Stomach (tissue), 9 donors: Measurements from ENCODE around the gene SYT7. TPM values are rescaled to one million over a fixed set of nuclear protein-coding genes. Genes with fewer than 3 reads are reported as not detected.

ENCODE experiments used
- DNase-seq, 2 donors: peaks; one replicate each; pipeline versions ENCODE4 v3.0.0 to v3.0.0-alpha.2; 2013 to 2019
- H3K27ac ChIP-seq, 5 donors: fragments of 200-600 bp in 4 of 5; sonication (generic) in 4 of 5; one replicate each; pipeline ENCODE4 v1.5.1; 2013 to 2019; ENCODE audit warnings: mild to moderate bottlenecking in 1 of 5, moderate library complexity in 1 of 5
- H3K27me3 ChIP-seq, 3 donors: fragments of 200-600 bp; sonication (generic); one replicate each; pipeline ENCODE4 v1.5.1; 2017 to 2019; ENCODE audit warnings: mixed run types in 1 of 3
- H3K36me3 ChIP-seq, 4 donors: fragments of 200-600 bp; sonication (generic); 1 replicate in 3 of 4; 2 replicates in 1 of 4; pipeline ENCODE4 v1.5.1; 2016 to 2019
- H3K4me1 ChIP-seq, 4 donors: fragments of 200-600 bp; sonication (generic); one replicate each; pipeline ENCODE4 v1.5.1; 2016 to 2019
- H3K4me3 ChIP-seq, 4 donors: fragments of 200-600 bp; sonication (generic) in 3 of 4; one replicate each; pipeline ENCODE4 v1.5.1; 2016 to 2019; ENCODE audit warnings: mild to moderate bottlenecking in 1 of 4
- H3K9me3 ChIP-seq, 4 donors: fragments of 200-600 bp; sonication (generic); one replicate each; pipeline ENCODE4 v1.5.1; 2016 to 2019
- CTCF ChIP-seq, 7 experiments: fragments of 450-650 bp in 4 of 7; fragments of 200-600 bp in 3 of 7; sonication (generic) in 3 of 7; IDR thresholded peaks; one replicate each; pipeline ENCODE4 v1.5.1; 2016 to 2019; ENCODE audit warnings: antibody characterized with exemption in 7 of 7, control low read depth in 2 of 7, mild to moderate bottlenecking in 1 of 7
- EP300 ChIP-seq: sonication (generic); formaldehyde crosslinking; IDR thresholded peaks from one replicate; pipeline ENCODE4 v1.6.1; 2017; ENCODE audit warnings: antibody characterized with exemption
- POLR2A ChIP-seq, 4 donors: fragments of 450-650 bp; IDR thresholded peaks; one replicate each; pipeline ENCODE4 v1.6.1; 2016; ENCODE audit warnings: antibody characterized with exemption in 4 of 4, control low read depth in 2 of 4, mild to moderate bottlenecking in 1 of 4, moderate library complexity in 1 of 4
- POLR2AphosphoS5 ChIP-seq, 3 donors: sonication (generic); formaldehyde crosslinking; IDR thresholded peaks; one replicate each; pipeline ENCODE4 v1.6.1; 2016; ENCODE audit warnings: antibody characterized with exemption in 3 of 3
- WGBS, 5 donors: extraction: QIAGEN DNeasy Blood & Tissue Kit in 3 of 5; methylation state at CpG; one replicate each; pipeline versions ENCODE4 v1.1.5 to v1.1.7; 2013 to 2018; 5-methylcytosine and 5-hydroxymethylcytosine counted together
- intact Hi-C: fragments of 100-400 bp; cut with DNase I; formaldehyde crosslinking; loops from one replicate; pipeline ENCODE4 v1.15.1; 2023; ENCODE audit warnings: low total_unique reads
- polyA plus RNA-seq, 3 donors: library from polyadenylated mRNA; stranded (reverse); fragments of 200-250 nt; gene quantifications; one replicate each; pipeline ENCODE4 v1.2.3, GENCODE V29; 2013
- total RNA-seq, 5 donors: library from RNA; depleted of rRNA; stranded (reverse); fragments of >200 nt; gene quantifications; one replicate each; pipeline versions ENCODE4 v1.1.0 to v1.2.3, GENCODE V29; 2014 to 2016
- donor health status: healthy with polysubstance abuse.
- donor health status: Bipolar disorder and iron deficiency.
- donor health status: healthy.

Gene SYT7
- total and polyA plus RNA-seq, 8 donors = 0.92 to 8.4 (median 1.4) TPM; not detected in 1

- peaks cover 2 to 60% (median 44%) of the 10 kb centered on the region in 3 donors for H3K27me3 ChIP-seq
- TF ChIP-seq POLR2A (IDR thresholded peaks at IDR 0.05) (no peak), POLR2AphosphoS5 (IDR thresholded peaks at IDR 0.05) (no peak), CTCF (IDR thresholded peaks at IDR 0.05) (no peak), EP300 (no peak)
- WGBS, 5 donors = 45 to 72% (median 71%) methylated on average over 5 to 10 of the region's 10 CpGs
Observed at GRCh38 chr11:61505640-61506155, 75.2 kb downstream of the SYT7 start.

GRCh38 chr11:61505106-61505505 lies 75.8 kb downstream of the SYT7 start:
- H3K36me3 ChIP-seq = no peaks in the 10 kb centered on the region
- peaks cover 18 to 28% (median 21%) of the 10 kb centered on the region in 4 donors for H3K4me1 ChIP-seq
- no peak for TF ChIP-seq EP300
- no peak for TF ChIP-seq CTCF (IDR thresholded peaks at IDR 0.05)
- no peak for TF ChIP-seq POLR2A (IDR thresholded peaks at IDR 0.05)
- no peak for TF ChIP-seq POLR2AphosphoS5 (IDR thresholded peaks at IDR 0.05)
- WGBS, 5 donors = 89 to 93% (median 92%) methylated on average over 5 of the region's 5 CpGs
- peaks cover 1 to 54% (median 38%) of the 10 kb centered on the region in 3 donors for H3K27me3 ChIP-seq
- intact Hi-C loops = no loop called here
- H3K27ac ChIP-seq = no peak overlapping the region
- H3K9me3 ChIP-seq = no peaks in the 10 kb centered on the region
- H3K4me3 ChIP-seq = no peak overlapping the region
- no peak for DNase-seq

More at GRCh38 chr11:61505640-61506155, 75.2 kb downstream of the SYT7 start:
- H3K36me3 ChIP-seq = no peaks in the 10 kb centered on the region
- intact Hi-C loops = no loop called here
- H3K4me3 ChIP-seq = no peak overlapping the region
- H3K27ac ChIP-seq = no peak overlapping the region
- H3K9me3 ChIP-seq = no peaks in the 10 kb centered on the region
- no peak for DNase-seq
- peaks cover 18 to 34% (median 22%) of the 10 kb centered on the region in 4 donors for H3K4me1 ChIP-seq

- Histone ChIP-seq H3K27me3 (peaks cover 0 to 36% (median 20%) of the 10 kb centered on the region in 3 donors), H3K4me1 (peaks cover 3 to 11% (median 6%) of the 10 kb centered on the region in 4 donors), H3K27ac (no peak overlapping the region), H3K4me3 (no peak overlapping the region), H3K9me3 (no peaks in the 10 kb centered on the region), H3K36me3 (no peaks in the 10 kb centered on the region)
- WGBS, 5 donors = 70 to 78% (median 74%) methylated on average over 8 of the region's 8 CpGs
- intact Hi-C loops = no loop called here
- no peak for DNase-seq
- TF ChIP-seq POLR2AphosphoS5 (IDR thresholded peaks at IDR 0.05) (no peak), CTCF (IDR thresholded peaks at IDR 0.05) (no peak), POLR2A (IDR thresholded peaks at IDR 0.05) (no peak), EP300 (no peak)
Observed at GRCh38 chr11:61503135-61503770, 77.6 kb downstream of the SYT7 start.

GRCh38 chr11:61502522-61502921 lies 78.4 kb downstream of the SYT7 start:
- 82 to 94% (median 88%) methylated on average over 1 of the region's 1 CpG for WGBS, 5 donors
- no peak overlapping the region for H3K4me3 ChIP-seq
- no peak for DNase-seq
- no peaks in the 10 kb centered on the region for H3K36me3 ChIP-seq
- TF ChIP-seq POLR2A (IDR thresholded peaks at IDR 0.05) (no peak), EP300 (no peak), POLR2AphosphoS5 (IDR thresholded peaks at IDR 0.05) (no peak), CTCF (IDR thresholded peaks at IDR 0.05) (no peak)
- intact Hi-C loops = no loop called here
- H3K9me3 ChIP-seq = no peaks in the 10 kb centered on the region
- no peak overlapping the region for H3K27ac ChIP-seq
- peaks cover 0 to 4% (median 0%) of the 10 kb centered on the region in 4 donors for H3K4me1 ChIP-seq
- H3K27me3 ChIP-seq = peaks cover 0 to 28% (median 13%) of the 10 kb centered on the region in 3 donors
